NCI-H345 treated with DMSO at 0.1 percent for 48 hours (cell line): ENCODE data around the gene FYTTD1.

Experiments used
- DNase-seq: peaks from one replicate; lab custom pipeline; 2025; ENCODE audit not compliant: unreplicated experiment; lab: John Stamatoyannopoulos, UW

The FYTTD1 gene

GRCh38 chr3:197791892-197792647, 42.4 kb downstream of the FYTTD1 start:
- no peak for DNase-seq

GRCh38 chr3:197793247-197793646, 43.6 kb downstream of the FYTTD1 start:
- no peak for DNase-seq

GRCh38 chr3:197794115-197794514, 44.4 kb downstream of the FYTTD1 start:
- DNase-seq, result no peak

- DNase-seq, result no peak
Observed at GRCh38 chr3:197795200-197795599, 45.5 kb downstream of the FYTTD1 start.

- DNase-seq, result no peak
Observed at GRCh38 chr3:197796087-197796486, 46.4 kb downstream of the FYTTD1 start.

GRCh38 chr3:197798863-197799262, 49.2 kb downstream of the FYTTD1 start:
- DNase-seq, result no peak

GRCh38 chr3:197800379-197800778, 50.7 kb downstream of the FYTTD1 start:
- no peak for DNase-seq

- DNase-seq, result no peak
Observed at GRCh38 chr3:197801891-197802778, 52.5 kb downstream of the FYTTD1 start.

GRCh38 chr3:197802779-197803459, 53.2 kb downstream of the FYTTD1 start:
- no peak for DNase-seq

- no peak for DNase-seq
Observed at GRCh38 chr3:197804511-197804910, 54.8 kb downstream of the FYTTD1 start.

- DNase-seq, result no peak
Observed at GRCh38 chr3:197807969-197808587, 58.4 kb downstream of the FYTTD1 start.

GRCh38 chr3:197809356-197810020, 59.8 kb downstream of the FYTTD1 start:
- no peak for DNase-seq

GRCh38 chr3:197810901-197811300, 61.2 kb downstream of the FYTTD1 start:
- DNase-seq, result no peak

- DNase-seq, result no peak
Observed at GRCh38 chr3:197811343-197811742, 61.7 kb downstream of the FYTTD1 start.

GRCh38 chr3:197814372-197814771, 64.7 kb downstream of the FYTTD1 start:
- no peak for DNase-seq

GRCh38 chr3:197820550-197821335, 71.1 kb downstream of the FYTTD1 start:
- no peak for DNase-seq

GRCh38 chr3:197829397-197830045, 79.8 kb downstream of the FYTTD1 start:
- no peak for DNase-seq

- DNase-seq, result no peak
Observed at GRCh38 chr3:197830308-197830966, 80.8 kb downstream of the FYTTD1 start.

- DNase-seq, result no peak
Observed at GRCh38 chr3:197830967-197831313, 81.3 kb downstream of the FYTTD1 start.
